GM18873 (cell line): ENCODE results near the gene SLC12A5.
"Not testable (repeated sequence)": the region's sequence is repeated elsewhere in the genome, so short reads cannot be mapped to it uniquely, and the experiment has no call there.

ENCODE experiments used
- ATAC-seq: cut with Tn5 transposase; IDR thresholded peaks from one replicate; pipeline ENCODE4 v1.9.1; 2021; ENCODE audit warnings: mild to moderate bottlenecking, moderate library complexity, moderate number of reproducible peaks; ENCODE audit not compliant: unreplicated experiment, low FRiP score

Gene SLC12A5

DNA sequence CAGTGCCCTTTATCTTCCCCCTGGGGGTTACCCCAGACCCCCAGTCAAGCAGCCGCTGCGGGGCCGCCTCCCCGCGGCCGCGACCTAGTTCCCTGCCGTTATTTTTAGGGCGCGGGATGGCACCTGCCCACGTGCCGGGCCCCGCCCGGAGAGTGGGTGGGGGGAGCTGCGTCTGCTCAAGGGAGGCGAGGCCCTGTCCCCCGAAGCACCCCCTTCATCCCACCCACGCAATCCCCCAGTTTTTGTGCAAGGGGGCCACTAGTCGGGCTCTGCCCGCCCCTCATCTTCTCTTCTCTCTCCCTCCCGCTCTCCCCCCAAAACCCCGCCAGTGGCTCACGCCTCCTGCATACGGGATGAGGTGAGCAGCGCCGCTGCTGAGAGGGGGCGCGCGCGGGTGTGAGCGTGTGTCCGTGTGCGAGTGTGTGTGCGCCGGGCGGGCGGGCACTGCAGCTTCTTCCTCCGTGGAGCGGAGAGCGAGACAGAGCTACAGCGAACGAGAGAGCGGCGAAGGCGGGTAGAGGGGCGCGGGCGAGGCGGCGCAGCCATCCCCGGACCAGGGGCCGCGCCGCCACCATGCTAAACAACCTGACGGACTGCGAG, at the start of gene SLC12A5:
TSS of gene SLC12A5 (plus strand) at position 444 of the 600 bp plus-strand sequence. CDS start at position 574, 130 bp downstream.
- ATAC-seq = no peak

DNA sequence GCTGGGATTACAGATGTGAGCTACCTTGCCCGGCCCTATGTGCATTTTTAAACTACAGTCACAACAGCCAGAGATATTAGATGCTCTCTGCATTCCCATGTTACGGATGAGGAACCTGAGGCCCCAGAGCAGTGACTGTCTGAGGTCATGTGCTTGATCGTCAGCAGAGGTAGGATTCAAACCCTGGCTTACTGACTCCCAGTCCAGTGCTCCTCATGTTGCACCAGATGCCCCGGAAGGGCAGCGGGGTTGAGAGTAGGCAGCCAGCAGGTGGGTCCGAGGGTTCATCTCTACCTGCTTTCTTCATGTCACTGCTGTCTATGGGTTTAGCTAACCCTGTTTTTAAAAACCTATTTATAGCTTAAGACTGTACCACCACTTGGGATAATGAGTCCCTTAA, 47.8 kb upstream of the SLC12A5 start:
- ATAC-seq = no peak

DNA sequence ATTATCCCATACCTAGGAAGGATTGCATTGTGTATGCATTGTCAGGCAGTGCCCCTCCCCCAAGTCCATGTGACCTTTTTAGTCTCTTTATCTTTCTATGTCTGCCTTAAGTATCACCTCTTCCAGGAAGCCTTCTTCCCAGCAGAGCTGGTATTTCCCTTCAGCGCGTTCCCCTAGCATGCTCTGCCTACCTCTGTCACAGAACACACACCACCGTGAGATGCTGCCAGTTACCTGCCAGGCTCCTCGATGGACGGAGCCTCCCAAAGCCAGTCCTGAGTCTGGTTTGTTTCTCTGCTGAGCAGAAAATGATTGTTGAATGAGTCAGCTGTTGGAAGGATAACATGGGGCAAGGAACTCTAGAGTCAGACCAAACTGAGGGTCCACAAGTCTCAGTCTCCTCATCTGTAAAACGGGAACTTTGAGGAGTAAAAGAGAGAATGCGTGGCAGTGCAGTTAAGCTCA, 45.7 kb upstream of the SLC12A5 start:
- ATAC-seq = no peak

DNA sequence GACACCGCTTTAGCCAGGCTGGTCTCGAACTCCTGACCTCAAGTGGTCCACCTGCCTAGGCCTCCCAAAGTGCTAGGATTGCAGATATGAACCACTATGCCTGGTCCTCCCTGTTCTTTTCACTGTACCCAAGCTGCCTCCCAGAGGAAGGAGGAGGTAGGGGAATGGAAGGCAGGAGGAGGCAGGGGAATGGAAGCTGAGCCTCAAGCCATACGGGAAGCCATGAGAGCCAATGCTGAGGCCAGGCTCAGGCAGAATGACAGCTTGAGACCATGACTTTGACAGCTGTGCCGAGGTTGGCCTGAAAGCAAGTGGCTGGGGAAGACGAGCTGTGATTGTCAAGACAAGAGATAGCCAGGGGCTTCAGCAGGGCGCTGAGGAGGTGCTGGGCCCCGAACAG, 43.4 kb upstream of the SLC12A5 start:
- no peak for ATAC-seq

- no peak for ATAC-seq
Measured at GRCh38 chr20:45987108-45987780, 41.8 kb upstream of the SLC12A5 start.

DNA sequence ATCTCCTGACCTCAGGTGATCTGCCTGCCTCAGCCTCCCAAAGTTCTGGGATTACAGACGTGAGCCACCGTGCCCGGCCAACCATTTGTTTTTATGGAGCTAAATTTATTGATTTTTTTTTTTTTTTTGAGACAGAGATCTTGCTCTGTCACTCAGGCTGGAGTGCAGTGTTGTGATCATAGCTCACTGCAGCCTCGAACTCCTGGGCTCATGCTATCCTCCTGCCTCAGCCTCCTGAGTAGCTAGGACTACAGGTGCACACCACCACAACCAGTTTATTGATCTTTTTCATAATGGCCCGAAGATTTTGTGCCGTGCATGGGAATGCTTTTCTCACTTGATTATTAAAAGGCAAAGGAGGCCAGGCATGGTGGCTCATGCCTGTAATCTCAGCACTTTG, 40.2 kb upstream of the SLC12A5 start:
- not testable (repeated sequence) for ATAC-seq

DNA sequence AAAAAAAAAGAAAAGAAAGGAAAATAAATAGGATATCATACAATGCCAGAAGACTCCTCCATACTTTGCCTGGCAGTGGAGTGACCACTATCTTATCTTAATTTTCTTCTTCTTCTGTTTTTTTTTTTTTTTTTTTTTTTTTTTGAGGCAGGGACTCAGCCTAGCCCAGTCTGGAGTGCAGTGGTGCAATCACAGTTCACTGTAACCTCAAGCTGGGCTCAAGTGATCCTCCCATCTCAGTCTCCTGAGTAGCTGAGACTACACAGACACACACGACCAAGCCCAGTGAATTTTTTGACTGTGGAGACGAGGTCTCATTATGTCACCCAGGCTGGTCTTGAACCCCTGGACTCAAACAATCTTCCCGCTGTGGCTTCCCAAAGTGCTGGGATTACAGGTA, 37.4 kb upstream of the SLC12A5 start:
- no peak for ATAC-seq

DNA sequence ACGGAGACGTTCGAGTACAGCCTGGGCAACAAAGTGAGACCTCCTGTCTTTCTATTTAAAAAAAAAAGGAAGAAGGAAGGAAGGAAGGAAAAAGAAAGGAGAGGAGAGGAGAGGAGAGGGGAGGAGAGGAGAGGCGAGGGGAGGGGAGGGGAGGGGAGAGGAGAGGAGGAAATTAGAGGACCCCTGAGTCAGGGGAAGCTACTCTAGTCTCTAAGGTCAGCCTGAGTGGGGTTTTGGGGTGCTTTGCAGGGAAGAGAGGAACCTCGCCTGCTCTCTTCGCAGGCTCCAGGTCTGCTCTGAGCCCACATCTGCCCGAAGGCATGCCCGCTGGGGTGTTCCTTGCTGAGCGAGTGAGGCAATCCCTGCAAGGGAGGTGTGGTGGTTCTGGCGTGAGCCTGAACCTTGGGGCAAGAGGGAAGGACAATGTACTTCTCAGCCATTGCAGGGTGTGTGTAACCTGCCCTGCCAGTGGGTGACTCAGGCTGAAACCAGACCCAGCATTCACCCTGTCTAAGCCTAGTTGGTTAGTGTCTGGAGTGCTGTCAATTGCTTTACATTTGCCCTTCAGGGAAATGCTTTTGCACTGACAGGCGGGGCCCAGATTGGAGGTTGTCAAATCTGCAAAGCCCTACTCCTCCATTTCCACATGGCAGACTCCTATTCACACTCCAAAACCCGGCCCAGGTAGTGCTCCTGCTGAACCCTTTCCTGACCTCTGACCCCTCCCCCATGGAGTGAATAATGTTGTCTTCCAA, 35.6 kb upstream of the SLC12A5 start:
- no peak for ATAC-seq

GRCh38 chr20:45994761-45995493, 34.1 kb upstream of the SLC12A5 start:
- ATAC-seq = no peak

DNA sequence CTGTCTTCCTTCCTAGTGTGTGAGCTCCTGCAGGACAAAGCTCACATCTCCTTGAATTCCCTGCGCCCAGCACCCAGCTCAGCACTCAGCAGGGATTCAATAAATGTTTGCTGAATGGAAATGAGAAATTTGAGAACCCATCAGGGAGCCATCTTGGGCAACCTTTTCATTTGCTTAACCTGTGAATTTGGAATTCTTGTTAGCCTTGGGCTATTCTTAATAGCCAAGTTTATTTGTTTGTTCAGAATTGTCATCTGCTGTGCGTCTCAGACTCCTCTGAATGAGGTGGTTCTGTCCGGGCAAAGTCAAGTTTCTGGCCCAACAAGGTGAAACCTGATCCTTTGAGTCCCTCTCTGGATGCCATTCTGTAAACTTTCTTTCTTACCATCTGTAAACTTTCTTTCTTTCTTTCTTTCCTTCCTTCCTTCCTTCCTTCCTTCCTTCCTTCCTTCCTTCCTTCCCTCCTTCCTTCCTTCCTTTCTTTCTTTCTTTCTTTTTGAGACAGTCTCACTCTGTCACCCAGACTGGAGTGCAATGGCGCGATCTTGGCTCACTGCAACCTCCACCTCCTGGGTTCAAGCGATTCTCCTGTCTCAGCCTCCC, 33.4 kb upstream of the SLC12A5 start:
- not testable (repeated sequence) for ATAC-seq

DNA sequence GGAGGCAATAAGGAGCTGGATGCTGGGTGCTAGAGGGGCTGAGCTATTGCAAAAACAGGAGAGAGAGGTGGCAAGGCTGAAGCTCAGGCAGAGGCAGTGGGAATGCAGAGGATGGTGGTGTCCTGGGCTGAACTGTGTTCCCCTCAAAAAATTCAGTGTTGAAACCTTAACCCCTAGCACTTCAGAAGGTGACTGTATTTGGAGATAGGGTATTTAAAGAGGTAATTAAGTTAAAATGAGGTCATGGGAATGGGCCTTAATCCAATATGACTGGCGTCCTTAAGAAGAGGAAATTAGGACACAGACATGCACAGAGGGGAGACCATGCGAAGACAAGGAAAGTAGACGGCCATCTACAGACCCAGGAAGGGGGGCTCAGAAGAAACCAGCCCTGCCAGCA, 31.8 kb upstream of the SLC12A5 start:
- no peak for ATAC-seq

DNA sequence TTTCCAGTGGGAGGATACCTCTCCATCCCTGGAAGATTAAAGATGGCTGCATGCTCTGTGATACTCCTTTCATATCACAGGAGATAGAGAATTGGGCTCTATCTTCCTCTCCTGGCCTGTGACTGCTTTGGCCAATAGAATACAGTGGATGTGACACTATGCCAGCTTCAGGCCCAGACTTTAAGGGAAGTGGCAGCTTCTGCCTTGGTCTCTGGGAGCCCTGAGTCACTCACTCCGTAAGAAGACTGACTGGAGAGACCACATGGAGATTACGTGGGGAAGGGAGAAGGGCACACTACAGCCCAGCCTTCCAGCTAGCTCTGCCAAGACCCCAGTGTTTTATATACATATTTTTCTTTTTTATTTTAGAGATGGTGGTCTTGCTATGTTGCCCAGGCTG, 30.7 kb upstream of the SLC12A5 start:
- ATAC-seq = no peak

GRCh38 chr20:45998761-45999160, 30.3 kb upstream of the SLC12A5 start:
- no peak for ATAC-seq

DNA sequence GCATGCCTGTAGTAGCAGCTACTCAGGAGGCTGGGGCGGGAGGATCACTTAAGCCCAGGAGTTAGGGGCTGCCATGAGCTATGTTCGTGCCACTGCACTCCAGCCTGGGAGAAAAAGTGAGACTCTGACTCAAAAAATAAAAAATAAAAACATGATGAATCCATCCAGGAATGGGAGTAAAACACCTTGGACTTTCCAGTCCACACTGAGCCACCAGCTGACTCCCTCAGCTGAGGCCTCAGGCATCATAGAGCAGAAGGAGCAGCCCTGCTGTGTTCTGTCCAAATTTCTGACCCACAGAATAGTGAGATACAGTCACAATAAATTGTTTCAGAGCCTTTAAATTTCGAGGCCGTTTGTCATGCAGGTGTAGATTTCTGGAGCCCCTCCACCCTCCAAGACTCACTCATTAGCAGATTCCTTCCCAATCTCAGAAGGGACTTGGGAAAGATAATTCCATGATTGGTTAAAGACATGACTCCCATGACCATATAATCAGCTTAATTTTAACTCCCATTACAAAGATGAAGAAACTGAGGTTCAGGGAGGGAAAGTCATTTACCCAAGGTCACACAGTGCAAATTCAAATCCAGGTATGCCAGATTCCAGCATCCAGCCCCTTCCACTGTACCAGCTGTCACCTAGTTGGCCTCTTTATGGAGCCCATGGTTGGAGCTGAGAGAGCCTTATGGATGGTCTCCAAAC, 29.3 kb upstream of the SLC12A5 start:
- ATAC-seq = no peak

DNA sequence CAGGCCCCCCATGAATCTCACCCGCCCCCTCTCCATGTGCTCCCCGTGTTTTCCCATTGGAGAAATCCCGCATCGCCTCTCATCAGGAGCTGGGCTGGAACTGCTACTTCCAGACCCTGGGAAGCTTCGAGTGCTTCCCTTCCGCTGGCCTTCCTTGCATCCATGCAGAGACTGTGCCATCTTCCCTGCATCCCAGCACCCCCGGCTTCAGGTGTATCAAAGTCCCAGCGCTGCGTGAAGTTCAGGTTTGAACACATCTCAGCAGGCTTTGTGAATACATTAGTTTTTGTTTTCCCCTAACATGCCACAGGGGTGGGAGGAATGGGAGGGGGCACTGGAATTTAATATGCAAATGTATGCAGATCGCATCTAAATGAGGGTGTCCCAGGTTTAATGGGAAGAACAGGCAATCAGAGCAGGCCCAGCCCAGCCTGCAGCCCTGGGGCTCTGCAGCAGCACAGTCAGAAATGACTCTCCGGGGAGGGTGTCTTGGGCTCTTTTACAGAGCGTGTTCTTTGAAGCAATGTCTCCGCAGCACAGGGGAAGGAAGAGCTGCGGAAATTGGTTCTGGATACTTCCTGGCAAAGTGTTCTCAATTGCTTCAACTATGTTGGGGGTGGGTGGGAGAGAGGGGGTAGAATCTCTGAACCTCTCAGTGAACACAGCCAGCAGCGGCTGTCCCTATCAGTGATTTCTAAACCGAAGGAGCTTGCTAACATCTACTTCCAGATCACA, 28.6 kb upstream of the SLC12A5 start:
- no peak for ATAC-seq

- no peak for ATAC-seq
Measured at GRCh38 chr20:46001498-46001897, 27.5 kb upstream of the SLC12A5 start.

DNA sequence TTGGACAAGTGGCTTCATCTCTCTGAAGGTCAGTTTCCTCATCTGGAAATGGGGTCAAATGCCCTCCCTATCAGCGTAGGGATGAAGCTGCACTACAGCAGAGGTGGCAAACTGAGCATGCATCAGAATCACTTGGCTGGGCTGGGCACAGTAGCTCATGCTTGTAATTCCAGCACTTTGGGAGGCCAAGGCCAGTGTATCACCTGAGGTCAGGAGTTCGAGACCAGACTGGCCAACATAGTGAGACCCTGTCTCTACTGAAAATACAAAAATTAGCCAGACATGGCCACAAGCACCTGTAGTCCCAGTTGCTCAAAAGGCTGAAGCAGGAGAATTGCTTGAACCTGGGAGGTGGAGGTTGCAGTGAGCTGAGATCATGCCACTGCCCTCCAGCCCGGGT, 27.0 kb upstream of the SLC12A5 start:
- no peak for ATAC-seq

GRCh38 chr20:46004187-46004586, 24.8 kb upstream of the SLC12A5 start:
- no peak for ATAC-seq

GRCh38 chr20:46004889-46005473, 24.0 kb upstream of the SLC12A5 start:
- no peak for ATAC-seq
